Adrenal gland (tissue), 5 donors: ENCODE results near the gene HIBCH.

ENCODE experiments used
- POLR2A ChIP-seq, 2 donors: fragments of 450-650 bp; IDR thresholded peaks; one replicate each; pipeline ENCODE4 v1.6.1; 2017; ENCODE audit warnings: antibody characterized with exemption in 2 of 2, mild to moderate bottlenecking in 2 of 2, moderate library complexity in 1 of 2
- TF ChIP-seq, protein P1 (sequence below), 6 experiments: fragments of 450-650 bp in 4 of 6; fragments of 200-600 bp in 2 of 6; sonication (generic) in 1 of 6; IDR thresholded peaks; 1 replicate in 5 of 6; 2 replicates in 1 of 6; pipeline versions ENCODE4 v1.5.1 to v1.8.0; 2016 to 2021; ENCODE audit warnings: antibody characterized with exemption in 6 of 6, mild to moderate bottlenecking in 2 of 6, moderate library complexity in 1 of 6
- donor health status: DM: no; HTN: no; CAD: no.

DNA sequence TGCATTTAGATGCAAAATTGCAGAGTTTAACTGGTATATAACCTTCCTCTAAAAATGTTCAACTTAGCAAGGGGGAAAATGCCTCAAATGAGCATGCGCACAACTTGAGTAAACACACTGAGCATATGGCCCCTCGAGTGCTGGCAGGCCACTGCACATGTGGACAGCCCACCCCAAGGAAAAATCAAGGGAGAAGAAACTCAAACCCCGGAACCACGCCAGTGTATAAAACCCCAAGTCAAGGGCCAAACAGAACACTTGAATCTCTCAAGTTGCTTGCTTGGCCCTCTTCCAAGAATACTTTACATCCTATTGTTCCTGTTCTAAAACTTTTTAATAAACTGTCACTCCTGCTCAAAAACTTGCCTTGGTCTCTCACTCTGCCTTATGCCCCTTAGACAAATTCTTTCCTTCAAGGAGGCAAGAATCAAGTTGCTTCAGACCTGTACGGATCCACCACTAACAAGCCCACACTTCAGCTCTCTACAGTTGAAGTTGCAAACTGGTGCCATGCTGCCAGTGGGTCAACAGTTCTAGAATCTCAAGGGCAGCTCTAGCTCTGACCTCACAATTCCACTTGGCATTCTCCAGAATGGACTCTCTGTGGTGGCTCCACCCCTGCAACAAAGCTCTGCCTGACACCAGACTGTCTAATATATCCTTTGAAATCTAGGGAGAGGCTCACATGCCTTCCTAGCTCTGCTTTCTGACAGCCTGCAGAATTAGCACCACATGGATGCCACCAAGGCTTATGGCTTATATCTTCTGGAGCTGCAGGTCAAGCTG, 38.9 kb downstream of the HIBCH start:
- no peak for TF ChIP-seq POLR2A (IDR thresholded peaks at IDR 0.05)
- TF ChIP-seq, protein P1, sequence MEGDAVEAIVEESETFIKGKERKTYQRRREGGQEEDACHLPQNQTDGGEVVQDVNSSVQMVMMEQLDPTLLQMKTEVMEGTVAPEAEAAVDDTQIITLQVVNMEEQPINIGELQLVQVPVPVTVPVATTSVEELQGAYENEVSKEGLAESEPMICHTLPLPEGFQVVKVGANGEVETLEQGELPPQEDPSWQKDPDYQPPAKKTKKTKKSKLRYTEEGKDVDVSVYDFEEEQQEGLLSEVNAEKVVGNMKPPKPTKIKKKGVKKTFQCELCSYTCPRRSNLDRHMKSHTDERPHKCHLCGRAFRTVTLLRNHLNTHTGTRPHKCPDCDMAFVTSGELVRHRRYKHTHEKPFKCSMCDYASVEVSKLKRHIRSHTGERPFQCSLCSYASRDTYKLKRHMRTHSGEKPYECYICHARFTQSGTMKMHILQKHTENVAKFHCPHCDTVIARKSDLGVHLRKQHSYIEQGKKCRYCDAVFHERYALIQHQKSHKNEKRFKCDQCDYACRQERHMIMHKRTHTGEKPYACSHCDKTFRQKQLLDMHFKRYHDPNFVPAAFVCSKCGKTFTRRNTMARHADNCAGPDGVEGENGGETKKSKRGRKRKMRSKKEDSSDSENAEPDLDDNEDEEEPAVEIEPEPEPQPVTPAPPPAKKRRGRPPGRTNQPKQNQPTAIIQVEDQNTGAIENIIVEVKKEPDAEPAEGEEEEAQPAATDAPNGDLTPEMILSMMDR (IDR thresholded peaks at IDR 0.05): no peak
